Upper lobe of left lung (tissue), 4 donors: Measurements from ENCODE around the gene GATA6.

Experiments
- POLR2A ChIP-seq, 4 donors: fragments of 450-650 bp; IDR thresholded peaks; one replicate each; pipeline ENCODE4 v1.5.1; 2016 to 2017; ENCODE audit warnings: antibody characterized with exemption in 4 of 4, mild to moderate bottlenecking in 2 of 4
- POLR2AphosphoS5 ChIP-seq, 2 donors: sonication (generic); formaldehyde crosslinking; IDR thresholded peaks; one replicate each; pipeline ENCODE4 v1.5.1; 2017; ENCODE audit warnings: antibody characterized with exemption in 2 of 2
- TF ChIP-seq, protein P1 (sequence below), 6 experiments: fragments of 450-650 bp in 4 of 6; fragments of 200-600 bp in 2 of 6; sonication (generic) in 2 of 6; IDR thresholded peaks; one replicate each; pipeline ENCODE4 v1.5.1; 2016 to 2019; ENCODE audit warnings: antibody characterized with exemption in 6 of 6

DNA sequence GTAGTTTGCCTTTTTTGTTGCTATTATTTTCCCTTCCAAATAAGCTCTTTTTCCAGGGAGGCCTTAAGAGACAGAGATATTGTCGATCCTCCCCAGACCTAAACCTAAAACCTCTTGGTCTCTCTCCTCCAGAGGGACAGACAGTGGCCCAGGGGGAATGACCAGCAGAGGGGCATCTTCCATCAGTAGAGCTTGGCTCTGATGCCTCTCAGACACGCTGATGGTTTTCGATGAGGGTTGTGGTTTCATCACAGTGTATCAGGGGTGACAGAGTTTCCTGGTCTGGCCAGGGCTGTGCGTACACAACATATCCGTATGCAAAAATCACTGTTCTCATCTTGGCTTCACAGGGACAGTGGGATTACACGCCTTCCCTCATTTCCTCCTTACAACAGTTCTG is 68.6 kb downstream of the GATA6 start:
- TF ChIP-seq POLR2A (IDR thresholded peaks at IDR 0.05) (no peak), POLR2AphosphoS5 (IDR thresholded peaks at IDR 0.05) (no peak)
- TF ChIP-seq, protein P1, sequence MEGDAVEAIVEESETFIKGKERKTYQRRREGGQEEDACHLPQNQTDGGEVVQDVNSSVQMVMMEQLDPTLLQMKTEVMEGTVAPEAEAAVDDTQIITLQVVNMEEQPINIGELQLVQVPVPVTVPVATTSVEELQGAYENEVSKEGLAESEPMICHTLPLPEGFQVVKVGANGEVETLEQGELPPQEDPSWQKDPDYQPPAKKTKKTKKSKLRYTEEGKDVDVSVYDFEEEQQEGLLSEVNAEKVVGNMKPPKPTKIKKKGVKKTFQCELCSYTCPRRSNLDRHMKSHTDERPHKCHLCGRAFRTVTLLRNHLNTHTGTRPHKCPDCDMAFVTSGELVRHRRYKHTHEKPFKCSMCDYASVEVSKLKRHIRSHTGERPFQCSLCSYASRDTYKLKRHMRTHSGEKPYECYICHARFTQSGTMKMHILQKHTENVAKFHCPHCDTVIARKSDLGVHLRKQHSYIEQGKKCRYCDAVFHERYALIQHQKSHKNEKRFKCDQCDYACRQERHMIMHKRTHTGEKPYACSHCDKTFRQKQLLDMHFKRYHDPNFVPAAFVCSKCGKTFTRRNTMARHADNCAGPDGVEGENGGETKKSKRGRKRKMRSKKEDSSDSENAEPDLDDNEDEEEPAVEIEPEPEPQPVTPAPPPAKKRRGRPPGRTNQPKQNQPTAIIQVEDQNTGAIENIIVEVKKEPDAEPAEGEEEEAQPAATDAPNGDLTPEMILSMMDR (IDR thresholded peaks at IDR 0.05): no peak
